Daoy (cell line): ENCODE data around the gene B4GALNT2. TPM values are rescaled to one million over a fixed set of nuclear protein-coding genes. Genes with fewer than 3 reads are reported as not detected.
A peak's percentile ranks its signal among the peaks of the same experiment; 100 is the strongest.
"Not testable (repeated sequence)": the region's sequence is repeated elsewhere in the genome, so short reads cannot be mapped to it uniquely, and the experiment has no call there.

Experiments used
- DNase-seq: peaks from one replicate; pipeline ENCODE4 v3.0.0-alpha.2; 2015; ENCODE audit warnings: low read depth
- total RNA-seq: library from RNA; depleted of rRNA; stranded (reverse); fragments of >200 nt; shearing (Covaris generic); gene quantifications from 2 replicates; pipeline ENCODE4 v1.2.3, GENCODE V29; 2014; rRNA removed

Gene B4GALNT2
- total RNA-seq: 0.51 and 0.63 TPM in 2 replicates

- peak; percentile 46 for DNase-seq
These were observed at the start of gene B4GALNT2 for GRCh38 chr17:49132699-49133364. Gene B4GALNT2 (plus strand): TSS chr17:49132769. CDS start chr17:49132793, 24 bp downstream.

GRCh38 chr17:49085046-49085445, 47.5 kb upstream of the B4GALNT2 start:
- not testable (repeated sequence) for DNase-seq

- no peak for DNase-seq
These were observed 46.8 kb upstream of the B4GALNT2 start for GRCh38 chr17:49085565-49086315.

- no peak for DNase-seq
These were observed 46.3 kb upstream of the B4GALNT2 start for GRCh38 chr17:49086316-49086605.

GRCh38 chr17:49086649-49087048, 45.9 kb upstream of the B4GALNT2 start:
- no peak for DNase-seq

GRCh38 chr17:49089094-49089493, 43.5 kb upstream of the B4GALNT2 start:
- no peak for DNase-seq

GRCh38 chr17:49090878-49091594, 41.5 kb upstream of the B4GALNT2 start:
- no peak for DNase-seq

GRCh38 chr17:49093131-49093530, 39.4 kb upstream of the B4GALNT2 start:
- DNase-seq: peak; percentile 23

GRCh38 chr17:49100601-49101000, 32.0 kb upstream of the B4GALNT2 start:
- DNase-seq: no peak

GRCh38 chr17:49101054-49101534, 31.5 kb upstream of the B4GALNT2 start:
- peak; percentile 84 for DNase-seq

- not testable (repeated sequence) for DNase-seq
These were observed 29.2 kb upstream of the B4GALNT2 start for GRCh38 chr17:49103360-49103759.

GRCh38 chr17:49104511-49105074, 28.0 kb upstream of the B4GALNT2 start:
- peak; percentile 10 for DNase-seq

GRCh38 chr17:49106321-49107210, 26.0 kb upstream of the B4GALNT2 start:
- peak; percentile 64 for DNase-seq

- DNase-seq: no peak
These were observed 25.4 kb upstream of the B4GALNT2 start for GRCh38 chr17:49107211-49107557.

- peak; percentile 91 for DNase-seq
These were observed 24.3 kb upstream of the B4GALNT2 start for GRCh38 chr17:49108318-49108717.

GRCh38 chr17:49110509-49110908, 22.1 kb upstream of the B4GALNT2 start:
- DNase-seq: peak; percentile 46

GRCh38 chr17:49111934-49112333, 20.6 kb upstream of the B4GALNT2 start:
- DNase-seq: no peak

GRCh38 chr17:49112936-49113335, 19.6 kb upstream of the B4GALNT2 start:
- no peak for DNase-seq

GRCh38 chr17:49114703-49115102, 17.9 kb upstream of the B4GALNT2 start:
- DNase-seq: no peak

- DNase-seq: no peak
These were observed 14.9 kb upstream of the B4GALNT2 start for GRCh38 chr17:49117587-49118230.

- DNase-seq: no peak
These were observed 12.4 kb upstream of the B4GALNT2 start for GRCh38 chr17:49120166-49120565.
